Stimulated activated naive CD8-positive, alpha-beta T cell treated with anti-CD3 and anti-CD28 coated beads, Interleukin-15, Interleukin-2, amounts not matched to agents 100 U/mL and 50 U/mL, for 24 hours (primary cell): ENCODE data around the gene SLC25A27.

ENCODE experiments used
- ATAC-seq: fragments of 150-1000 bp; cut with Tn5 transposase; one replicate; pipeline ENCODE4 v1.10.0; 2021
- DNase-seq: peaks from one replicate; pipeline ENCODE4 v3.0.0; 2021

Gene SLC25A27

GRCh38 chr6:46651006-46651405, 1.8 kb upstream of the SLC25A27 start:
- no peak for ATAC-seq
- no peak for DNase-seq

DNA sequence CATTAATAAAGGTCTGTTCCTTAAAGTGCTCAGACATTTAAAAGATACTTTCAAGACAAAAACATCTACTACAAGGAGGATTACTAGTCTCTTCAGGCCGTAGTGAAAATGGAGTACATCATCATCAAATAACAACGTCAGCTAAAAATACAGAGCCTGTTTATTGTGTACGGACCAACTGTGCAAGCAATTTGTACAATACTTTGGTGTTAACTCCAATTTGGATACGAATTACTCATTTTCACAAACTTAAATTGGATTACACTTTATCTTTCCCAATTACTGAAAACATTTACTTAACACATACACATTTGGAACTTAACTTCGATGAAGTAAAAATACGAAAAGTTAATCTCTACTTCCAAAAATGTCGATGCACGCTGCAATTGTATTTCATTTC, 959 bp upstream of the SLC25A27 start:
- ATAC-seq, result no peak
- DNase-seq, result no peak

DNA sequence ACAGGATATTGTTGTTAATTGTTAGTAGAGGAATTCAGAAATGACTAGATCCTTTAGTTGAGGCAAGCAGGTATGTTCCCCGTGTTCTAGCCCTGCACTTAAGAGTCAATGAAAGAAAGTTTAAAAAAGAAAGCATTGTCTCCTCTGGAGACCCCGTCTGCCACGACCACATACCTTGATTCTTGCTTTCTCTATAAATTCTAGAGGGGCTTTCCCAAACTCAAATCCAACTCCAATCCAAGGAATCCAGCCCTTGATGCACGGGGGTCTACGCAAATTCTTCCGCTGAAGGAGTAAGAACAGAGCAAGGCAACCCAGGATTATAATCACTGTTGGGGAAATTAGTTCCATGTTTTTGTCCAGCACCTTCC, 558 bp upstream of the SLC25A27 start:
- no peak for ATAC-seq
- DNase-seq, result no peak

GRCh38 chr6:46653439-46654195, 842 bp downstream of the SLC25A27 start:
- ATAC-seq, result no peak

DNA sequence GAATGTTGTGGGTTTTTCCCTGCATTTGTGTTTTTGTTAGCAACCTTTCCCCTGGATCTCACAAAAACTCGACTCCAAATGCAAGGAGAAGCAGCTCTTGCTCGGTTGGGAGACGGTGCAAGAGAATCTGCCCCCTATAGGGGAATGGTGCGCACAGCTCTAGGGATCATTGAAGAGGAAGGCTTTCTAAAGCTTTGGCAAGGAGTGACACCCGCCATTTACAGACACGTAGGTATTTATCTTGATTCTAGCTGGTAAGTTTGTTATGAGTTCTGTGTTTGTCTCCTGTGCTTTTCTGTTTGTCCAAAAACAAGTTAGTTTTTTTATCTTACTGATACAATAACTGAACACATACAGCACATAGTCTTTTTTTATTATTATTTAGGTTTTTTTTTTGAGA, 3.0 kb downstream of the SLC25A27 start:
- no peak for ATAC-seq
- DNase-seq, result no peak

More at GRCh38 chr6:46653439-46654195, 842 bp downstream of the SLC25A27 start:
- no peak for DNase-seq

DNA sequence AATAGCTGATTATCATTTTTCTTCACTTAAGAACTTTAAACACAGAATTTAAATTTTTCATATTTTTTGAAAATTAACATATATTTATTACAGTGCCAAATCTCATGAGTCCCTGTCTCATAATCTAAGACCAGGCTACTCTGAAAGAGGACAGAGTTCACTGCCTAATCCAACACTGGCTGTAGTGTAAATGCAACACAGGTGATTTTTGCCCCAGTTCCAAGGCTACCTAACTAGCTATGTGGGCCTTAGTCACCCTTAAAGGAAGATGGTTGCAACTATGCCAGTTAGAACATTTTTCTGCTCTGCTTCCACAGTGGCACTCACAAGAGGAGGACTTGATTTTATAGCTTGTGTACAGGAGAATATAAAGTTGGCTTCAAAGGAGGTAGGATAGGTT, 4.9 kb downstream of the SLC25A27 start:
- ATAC-seq (no peak), DNase-seq (no peak)

- DNase-seq (no peak), ATAC-seq (no peak)
Observed at GRCh38 chr6:46661483-46661882, 8.7 kb downstream of the SLC25A27 start.

DNA sequence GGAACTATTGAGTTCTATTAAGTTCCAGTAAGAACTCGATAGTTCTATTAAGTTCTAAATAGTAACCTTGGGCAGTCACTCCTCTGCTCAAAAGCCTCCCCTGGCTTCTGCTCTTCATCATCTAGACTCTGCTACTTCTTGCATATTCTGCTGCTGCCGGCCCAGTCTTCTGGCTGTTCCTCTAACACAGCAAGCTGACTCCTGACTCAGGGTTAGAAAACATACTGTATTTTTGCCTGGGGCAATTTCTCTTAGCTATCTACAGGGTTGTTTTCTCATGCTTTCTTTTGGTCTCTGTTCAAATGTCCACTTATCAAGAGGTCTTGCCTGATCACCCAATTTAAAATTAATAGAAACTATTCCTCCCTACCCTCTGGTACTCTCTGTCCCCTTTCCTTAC, 14.6 kb downstream of the SLC25A27 start:
- ATAC-seq, result no peak

DNA sequence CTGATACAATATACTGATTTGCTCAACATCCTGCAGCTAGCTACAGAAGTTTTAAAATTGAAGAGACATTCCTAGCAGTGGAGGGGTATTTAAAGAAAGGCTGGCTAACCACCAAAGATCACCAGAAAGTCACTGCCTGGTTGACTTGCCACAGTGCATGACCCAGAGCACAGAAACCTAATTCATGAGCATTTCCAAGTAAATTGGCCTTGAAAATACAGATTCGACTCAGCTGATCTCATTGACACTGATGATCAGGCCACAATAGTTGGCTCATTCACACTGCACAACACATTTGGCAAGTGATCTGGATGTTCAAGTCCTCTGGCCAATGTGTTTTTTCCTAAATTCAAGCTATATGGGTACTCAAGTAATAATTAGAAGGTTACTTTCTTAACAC, 21.6 kb downstream of the SLC25A27 start:
- DNase-seq (no peak), ATAC-seq (no peak)

More for the DNA sequence above, 14.6 kb downstream of the SLC25A27 start:
- DNase-seq, result no peak

- DNase-seq (no peak), ATAC-seq (no peak)
Observed at GRCh38 chr6:46676604-46677313, 24.0 kb downstream of the SLC25A27 start.

GRCh38 chr6:46677314-46677654, 24.5 kb downstream of the SLC25A27 start:
- DNase-seq, result no peak

GRCh38 chr6:46684771-46685170, 32.0 kb downstream of the SLC25A27 start:
- no peak for DNase-seq
- ATAC-seq, result no peak

More at GRCh38 chr6:46677314-46677654, 24.5 kb downstream of the SLC25A27 start:
- ATAC-seq, result no peak

- DNase-seq, result no peak
- no peak for ATAC-seq
Observed at GRCh38 chr6:46687619-46688097, 34.9 kb downstream of the SLC25A27 start, which contains the start of gene TDRD6. TDRD6 (plus strand) TSS chr6:46687885; CDS start chr6:46688129, 244 bp downstream.

- no peak for ATAC-seq
- DNase-seq, result no peak
Observed at GRCh38 chr6:46688117-46688965, 35.6 kb downstream of the SLC25A27 start.

- ATAC-seq, result no peak
- no peak for DNase-seq
Observed at GRCh38 chr6:46688966-46689335, 36.2 kb downstream of the SLC25A27 start.

DNA sequence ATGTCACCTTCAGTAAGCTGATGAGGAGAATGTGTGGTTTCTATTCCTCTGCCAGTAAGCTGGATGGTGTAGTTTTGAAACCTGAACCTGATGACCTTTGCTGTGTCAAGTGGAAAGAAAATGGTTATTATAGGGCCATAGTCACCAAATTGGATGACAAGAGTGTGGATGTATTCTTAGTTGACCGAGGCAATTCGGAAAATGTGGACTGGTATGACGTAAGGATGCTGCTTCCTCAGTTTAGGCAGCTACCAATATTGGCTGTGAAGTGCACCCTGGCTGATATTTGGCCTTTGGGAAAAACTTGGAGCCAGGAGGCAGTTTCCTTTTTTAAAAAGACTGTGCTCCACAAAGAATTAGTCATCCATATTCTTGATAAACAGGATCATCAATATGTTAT, 36.9 kb downstream of the SLC25A27 start:
- no peak for DNase-seq
- no peak for ATAC-seq

DNA sequence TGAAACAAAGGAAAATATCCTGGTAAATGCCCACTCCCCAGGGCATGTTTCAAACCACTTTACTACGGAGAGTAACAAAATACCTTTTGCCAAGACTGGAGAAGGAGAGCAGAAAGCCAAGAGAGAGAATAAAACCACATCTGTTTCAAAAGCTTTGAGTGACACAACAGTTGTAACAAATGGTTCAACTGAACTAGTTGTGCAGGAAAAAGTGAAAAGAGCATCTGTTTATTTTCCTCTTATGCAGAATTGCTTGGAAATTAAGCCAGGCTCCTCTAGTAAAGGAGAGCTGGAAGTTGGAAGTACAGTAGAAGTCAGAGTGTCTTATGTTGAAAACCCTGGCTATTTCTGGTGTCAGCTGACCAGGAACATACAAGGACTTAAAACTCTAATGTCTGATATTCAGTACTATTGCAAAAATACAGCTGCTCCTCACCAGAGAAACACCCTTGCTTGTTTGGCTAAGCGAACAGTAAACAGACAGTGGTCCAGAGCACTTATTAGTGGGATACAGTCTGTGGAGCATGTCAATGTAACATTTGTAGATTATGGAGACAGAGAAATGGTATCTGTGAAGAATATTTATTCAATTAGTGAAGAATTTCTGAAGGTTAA, 37.5 kb downstream of the SLC25A27 start:
- DNase-seq, result no peak
- ATAC-seq, result no peak

- DNase-seq (no peak), ATAC-seq (no peak)
Observed at GRCh38 chr6:46690911-46691451, 38.2 kb downstream of the SLC25A27 start.

GRCh38 chr6:46699970-46700369, 47.2 kb downstream of the SLC25A27 start:
- DNase-seq (no peak), ATAC-seq (no peak)

GRCh38 chr6:46704562-46704961, 51.8 kb downstream of the SLC25A27 start:
- ATAC-seq, result peak; percentile 46
- no peak for DNase-seq

GRCh38 chr6:46706464-46706863, 53.7 kb downstream of the SLC25A27 start:
- ATAC-seq (no peak), DNase-seq (no peak)

- no peak for ATAC-seq
- DNase-seq, result no peak
Observed at GRCh38 chr6:46711491-46711890, 58.7 kb downstream of the SLC25A27 start.
